GM21381 (cell line): ENCODE measurements around the gene CSF2.

Experiments used
- ATAC-seq: cut with Tn5 transposase; IDR thresholded peaks from one replicate; pipeline ENCODE4 v1.9.1; 2021; ENCODE audit warnings: mild to moderate bottlenecking, moderate library complexity; ENCODE audit not compliant: unreplicated experiment

CSF2 gene

DNA sequence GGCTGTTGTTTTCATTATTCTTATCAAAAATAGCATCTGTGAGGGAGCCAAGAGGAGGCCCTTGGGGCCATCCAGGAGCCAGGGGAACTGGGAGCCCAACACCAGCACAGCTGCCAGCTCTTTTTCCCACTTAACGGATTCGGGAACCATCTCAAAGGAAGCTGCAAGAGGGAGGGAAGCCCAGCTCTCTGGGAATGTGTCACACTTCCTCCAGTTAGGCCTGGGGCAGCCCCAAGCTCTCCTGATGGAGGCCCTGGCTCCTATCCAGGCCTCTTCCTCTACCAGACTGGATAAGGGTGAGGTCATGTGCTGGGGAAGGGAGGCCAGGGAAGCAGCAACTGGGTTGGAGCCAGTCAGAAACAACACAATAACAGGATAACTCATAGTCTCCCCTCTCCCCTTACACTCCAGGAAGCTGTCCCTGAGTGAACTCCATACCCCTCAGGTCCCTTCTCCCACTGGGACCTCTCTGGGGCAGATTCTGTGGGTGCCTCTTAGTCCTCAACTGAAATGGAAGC lies 12.7 kb downstream of the CSF2 start:
- ATAC-seq = no peak

DNA sequence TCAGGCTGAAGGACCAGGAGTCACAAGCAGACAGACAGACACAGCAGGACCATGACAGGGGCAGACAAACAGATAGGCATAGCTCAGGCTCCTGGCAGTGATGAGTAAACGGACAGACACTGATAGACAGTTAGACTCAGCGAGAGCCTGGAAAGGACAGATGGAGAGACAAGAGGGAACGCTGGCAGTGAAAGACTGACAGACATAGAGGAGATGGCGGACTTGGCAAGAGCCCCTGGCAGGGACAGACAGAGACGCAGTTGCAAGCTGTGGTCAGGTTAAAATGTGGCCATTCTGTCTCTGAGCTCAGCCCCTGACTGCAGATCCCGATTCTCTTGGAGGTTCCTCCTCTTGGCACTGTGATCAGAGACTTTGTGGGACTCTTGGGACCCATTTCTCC lies 13.6 kb downstream of the CSF2 start:
- ATAC-seq = no peak

DNA sequence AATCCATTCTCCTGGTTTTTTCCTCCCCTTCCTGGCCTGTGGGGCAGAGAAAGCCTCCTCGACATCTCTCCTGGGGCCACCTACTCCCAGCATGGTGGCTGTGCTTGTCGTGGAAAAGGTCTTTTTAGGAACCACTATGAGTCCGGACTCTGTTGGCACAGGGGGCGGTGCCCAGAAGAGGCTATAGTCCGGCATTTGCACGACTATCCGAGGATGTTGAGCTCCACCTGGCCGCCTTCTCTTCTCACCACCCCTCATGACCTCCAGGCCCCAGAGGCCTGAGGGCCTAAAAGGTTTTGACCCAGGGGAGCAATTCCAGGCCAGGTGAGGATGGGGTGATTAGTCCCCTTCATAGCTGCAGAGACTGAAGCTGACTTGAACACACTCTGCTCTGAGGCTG lies 14.1 kb downstream of the CSF2 start:
- ATAC-seq = no peak

DNA sequence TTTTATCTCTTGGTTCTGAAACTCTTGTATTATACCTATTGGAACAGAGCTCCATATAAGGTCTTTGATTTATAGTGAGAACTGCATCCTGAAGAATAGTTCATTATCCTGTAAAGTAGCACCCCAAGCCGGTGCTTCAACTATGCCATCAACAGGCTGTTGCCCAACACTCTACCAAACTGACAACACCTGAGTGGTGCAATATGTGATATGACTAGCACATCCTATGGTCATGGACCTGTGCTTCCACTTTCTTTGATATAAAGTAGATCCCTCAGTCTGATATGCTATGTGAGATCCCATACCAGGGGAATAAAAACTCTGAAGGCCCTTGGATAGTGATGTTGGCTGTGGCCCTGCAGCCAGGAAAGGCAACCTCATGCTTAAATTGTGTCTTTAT lies 15.8 kb downstream of the CSF2 start:
- no peak for ATAC-seq

DNA sequence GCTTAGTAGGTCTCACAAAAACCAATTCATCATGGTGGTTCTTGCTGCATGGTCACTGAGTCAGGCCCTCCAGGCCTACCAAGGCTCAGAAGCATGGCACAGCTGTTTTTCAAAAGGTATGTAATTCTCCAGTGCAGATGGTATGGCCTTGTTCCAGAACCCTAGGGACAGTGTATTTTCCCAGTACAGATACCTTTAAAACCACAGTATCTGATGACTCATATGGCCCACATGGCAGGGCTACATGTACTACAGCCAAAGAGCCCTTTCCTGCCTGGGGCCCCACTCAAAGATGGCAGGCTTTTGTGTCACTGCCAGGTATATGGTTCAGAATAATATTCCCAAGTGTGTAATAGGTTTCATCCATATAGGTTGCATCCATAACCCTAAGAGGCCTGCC lies 16.5 kb downstream of the CSF2 start:
- ATAC-seq = no peak

DNA sequence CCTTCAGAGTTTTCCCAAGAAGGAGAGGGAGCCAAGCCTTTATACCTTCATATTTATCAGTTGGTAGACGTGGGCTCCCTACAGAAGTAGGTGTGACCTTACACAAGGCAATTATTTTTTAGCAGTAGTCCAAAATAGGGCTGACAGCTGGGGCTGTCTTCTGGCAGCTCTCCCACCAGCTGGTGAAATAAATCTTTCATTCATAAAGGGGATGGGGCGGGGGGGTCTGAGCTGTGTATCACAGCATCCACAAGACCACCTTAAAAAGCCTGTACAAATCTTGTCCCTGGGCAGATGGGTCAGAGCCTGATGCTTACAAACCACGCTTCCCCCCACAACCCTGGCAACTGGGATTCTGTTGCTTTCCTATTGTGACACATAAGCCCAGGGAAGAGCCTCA lies 19.7 kb downstream of the CSF2 start:
- no peak for ATAC-seq

DNA sequence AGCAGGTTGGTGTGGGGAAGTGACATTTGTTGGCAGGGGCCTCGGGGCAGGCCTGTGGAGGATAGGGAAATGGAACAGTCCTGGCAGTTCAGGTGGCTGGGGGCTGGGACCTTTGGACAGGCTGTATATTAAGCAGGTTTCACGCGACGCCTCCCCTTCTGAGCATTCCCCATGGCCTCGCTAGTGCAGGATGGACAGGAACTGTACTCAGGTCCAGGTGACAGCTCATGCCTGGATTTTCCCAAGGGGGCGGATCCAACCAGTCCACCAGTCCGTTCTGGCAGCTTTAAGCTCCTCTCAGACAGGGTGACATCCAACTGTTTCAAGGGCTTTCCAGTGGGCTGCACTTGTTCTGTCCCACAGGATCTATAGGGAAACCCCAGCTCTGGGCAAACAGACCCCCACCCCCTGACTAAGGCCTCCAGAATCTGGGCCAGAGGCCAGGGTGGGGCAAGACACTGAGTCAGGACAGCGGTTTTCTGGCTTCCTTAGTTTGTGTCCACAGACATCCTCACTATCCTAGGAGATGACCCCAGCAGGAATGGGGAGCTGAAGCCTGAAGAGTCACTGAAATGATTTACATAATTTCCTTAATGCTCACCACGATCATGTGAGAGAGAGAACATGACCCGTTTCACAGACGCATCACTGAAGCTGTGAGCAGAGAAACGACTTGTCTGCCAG lies 20.9 kb downstream of the CSF2 start:
- ATAC-seq = no peak

DNA sequence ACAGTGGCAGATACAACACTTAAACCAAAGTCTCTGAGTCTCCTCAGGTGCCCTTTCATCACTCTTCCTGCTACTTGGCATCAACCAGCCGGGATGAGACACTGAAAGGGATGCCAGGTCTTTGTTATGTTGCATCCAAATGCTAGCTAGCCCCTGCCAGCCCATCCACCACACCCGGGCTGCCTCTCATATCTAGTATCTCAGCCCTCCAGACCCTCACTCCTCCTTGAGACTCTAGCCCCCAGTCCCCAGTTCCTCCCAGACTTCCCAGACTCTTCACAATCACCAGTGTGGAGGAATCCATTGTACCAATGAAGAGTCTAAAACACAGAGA lies 21.5 kb downstream of the CSF2 start:
- ATAC-seq = no peak

DNA sequence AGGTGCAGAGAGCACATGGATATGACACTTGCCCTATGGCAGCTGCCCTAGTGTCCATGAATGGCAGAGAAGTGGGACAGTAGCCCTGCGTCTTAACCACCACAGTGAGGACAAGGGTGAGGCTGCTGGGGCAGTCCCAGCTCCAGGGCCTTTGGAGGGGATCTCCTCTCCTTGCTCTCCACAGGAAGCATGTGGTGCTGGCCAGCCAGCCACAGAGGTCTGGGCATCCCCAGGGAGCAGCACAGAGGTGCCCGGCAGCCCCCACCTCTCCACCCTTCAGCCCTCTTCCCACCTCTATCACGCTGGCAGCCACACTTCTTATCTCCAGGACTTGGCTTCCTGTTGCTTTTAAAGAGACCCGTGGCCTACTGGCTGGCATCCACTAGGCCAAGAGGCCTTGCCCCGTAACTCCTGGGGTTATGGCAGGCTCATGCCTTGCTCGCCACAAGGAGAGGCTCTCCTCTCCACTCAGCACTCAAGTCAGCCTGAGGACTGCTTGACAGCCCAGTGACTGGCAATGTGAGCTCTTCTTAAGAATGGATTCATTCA lies 21.9 kb downstream of the CSF2 start:
- no peak for ATAC-seq

DNA sequence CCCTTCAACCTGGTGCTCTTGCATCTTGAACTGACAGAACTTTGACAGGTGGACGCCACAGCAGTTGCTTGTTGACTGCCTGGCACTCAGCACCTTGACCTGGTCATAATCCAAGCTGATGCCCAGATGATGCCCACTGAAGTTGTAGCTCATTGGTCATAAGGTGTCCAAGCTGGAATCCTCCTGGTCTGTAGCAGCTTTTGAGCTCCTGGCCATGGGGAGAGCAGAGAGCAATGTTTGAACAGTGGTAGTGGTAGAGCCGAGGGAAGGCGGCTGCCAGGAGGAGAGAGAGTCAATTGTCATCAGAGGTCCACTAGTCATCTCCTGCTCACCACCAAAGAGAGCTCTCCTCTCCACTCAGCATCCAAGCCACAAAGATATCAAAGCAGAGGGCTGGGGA lies 23.3 kb downstream of the CSF2 start:
- no peak for ATAC-seq

DNA sequence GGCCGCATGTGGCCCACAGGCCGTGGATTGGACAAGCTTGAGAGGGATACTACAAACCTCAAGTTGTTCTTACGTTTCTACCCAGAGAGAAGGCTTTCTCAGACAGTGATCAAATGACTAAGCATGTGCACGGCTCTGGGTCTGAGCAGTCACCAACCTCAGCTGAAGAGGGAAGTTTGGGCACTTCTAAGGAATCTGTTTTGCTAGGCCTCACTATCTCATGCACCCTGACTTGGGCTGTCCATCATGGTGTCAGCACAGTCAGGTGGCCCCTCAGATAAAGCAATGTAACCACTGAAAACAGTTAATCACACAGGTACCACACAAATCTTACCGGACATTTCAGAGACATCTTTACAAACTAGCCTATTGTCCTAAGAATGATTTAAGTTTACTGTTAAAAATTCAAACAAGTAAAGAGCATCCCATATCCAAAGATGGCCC lies 24.6 kb downstream of the CSF2 start:
- ATAC-seq = no peak

DNA sequence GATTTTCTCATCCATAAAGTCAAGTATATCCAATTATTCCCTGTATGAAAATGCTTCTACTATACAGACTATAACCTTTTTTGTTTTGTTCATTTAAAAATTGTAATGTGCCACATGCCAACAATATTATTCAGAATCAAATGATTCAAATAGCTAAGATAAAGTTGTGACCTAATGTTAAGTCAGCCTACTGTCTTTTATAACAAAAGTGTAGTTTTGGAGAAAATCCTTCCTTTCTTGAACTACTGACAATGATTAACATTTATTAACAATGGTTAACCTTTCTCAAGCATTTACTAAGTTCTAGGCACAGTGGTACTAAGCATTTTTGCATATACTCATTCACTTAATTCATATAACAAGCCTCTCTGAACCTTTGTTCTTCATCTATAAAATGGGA lies 25.0 kb downstream of the CSF2 start:
- no peak for ATAC-seq

DNA sequence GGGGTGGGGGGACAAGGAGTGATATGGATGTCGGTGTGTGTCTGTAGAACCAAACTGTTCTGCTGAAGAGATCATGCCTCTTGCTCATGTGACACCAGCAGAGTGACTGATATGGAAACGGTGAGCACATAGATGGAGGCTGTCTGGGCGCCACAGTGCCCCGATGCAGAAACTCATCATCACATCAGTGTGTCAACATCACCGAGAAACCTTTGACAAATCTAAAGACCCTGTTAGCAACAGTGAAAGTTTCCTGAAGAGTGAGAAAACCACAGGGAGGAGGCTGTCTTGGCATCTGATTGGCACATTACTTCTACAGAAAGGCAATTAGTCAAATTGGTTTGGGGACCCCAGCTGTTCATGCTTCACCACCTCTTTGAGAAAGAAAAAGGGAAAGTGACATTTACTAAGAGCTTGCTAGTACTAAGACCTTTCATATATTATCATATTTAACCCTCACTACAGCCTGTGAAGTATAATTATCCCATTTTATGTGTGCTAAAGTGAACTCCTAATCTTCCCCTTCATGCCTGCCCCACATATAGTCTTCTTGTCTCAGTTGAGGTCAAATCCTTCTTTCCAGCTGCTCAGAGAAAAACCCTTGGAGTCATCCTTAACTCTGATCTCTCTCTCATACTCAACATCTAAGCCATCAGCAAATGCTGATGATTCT lies 25.6 kb downstream of the CSF2 start:
- ATAC-seq = peak; percentile 46

DNA sequence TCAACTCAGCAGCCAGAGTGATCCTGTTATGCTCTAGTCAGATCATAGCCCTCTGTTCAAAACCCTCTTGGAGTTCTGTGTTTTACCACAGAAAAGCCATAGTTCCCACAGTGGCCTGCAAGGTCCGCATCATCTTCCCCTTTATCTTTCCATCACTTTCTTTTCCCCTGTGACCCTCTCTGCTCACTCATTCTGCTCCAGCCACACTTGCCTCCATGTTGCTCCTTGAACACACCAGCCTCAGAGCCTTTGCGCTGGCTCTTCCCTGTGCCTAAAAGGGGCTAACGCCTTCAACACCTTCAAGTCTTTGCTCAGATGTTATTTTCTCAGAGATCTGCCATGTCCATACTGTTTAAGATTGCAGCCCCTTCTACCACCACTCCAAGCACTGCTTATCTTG lies 26.3 kb downstream of the CSF2 start:
- ATAC-seq = no peak

DNA sequence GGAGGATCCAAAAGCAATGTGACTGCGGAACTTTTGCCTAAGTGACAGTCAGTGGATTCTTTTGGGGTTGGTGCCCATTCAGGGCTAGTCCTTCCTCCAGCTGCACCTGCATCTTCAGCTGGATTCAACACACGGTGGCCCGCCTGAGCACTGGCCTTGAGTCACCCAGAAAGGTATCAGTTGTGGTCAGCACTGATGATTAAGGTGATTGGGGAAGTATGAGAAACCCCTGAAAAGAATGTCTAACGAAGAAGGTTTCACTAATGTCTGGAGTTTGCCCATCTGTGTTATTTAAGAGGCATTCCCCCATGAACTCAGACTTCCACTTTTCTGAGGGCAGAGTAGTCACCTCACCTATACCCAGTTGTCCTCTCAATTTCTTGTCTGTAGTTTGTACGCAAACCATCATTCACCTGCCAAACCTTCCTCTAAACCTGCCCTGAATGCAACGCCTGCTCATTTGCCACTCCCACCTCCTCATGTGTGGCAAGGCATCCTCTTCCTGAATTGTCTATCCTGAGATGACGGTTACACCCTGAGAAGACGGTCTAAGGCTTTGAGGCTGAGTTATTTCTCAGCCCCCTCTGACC lies 27.2 kb downstream of the CSF2 start:
- ATAC-seq = peak; percentile 32

DNA sequence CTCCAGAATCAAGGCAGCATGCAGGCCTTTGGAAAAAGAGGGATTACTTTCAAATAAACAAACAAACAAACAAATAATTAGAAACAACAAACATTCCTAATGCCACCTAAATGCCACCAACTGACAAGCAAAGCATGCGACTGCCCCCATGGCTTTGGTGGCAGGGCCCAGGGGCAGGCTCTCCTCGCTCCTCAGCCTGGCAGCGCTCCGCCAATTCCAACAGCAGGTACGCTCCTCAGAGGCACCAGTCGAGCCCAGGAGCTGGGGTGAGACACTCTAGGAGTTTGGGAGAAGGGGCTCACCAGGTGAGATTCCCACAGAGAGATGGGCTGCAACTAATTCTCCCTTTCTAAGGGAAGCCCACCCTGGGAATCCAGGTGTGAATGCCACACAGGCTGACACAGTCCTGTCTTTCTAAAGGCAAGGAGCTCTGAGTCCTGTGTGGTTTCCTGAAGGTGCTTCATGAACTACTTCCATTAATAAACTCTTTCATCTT lies 27.8 kb downstream of the CSF2 start:
- no peak for ATAC-seq

DNA sequence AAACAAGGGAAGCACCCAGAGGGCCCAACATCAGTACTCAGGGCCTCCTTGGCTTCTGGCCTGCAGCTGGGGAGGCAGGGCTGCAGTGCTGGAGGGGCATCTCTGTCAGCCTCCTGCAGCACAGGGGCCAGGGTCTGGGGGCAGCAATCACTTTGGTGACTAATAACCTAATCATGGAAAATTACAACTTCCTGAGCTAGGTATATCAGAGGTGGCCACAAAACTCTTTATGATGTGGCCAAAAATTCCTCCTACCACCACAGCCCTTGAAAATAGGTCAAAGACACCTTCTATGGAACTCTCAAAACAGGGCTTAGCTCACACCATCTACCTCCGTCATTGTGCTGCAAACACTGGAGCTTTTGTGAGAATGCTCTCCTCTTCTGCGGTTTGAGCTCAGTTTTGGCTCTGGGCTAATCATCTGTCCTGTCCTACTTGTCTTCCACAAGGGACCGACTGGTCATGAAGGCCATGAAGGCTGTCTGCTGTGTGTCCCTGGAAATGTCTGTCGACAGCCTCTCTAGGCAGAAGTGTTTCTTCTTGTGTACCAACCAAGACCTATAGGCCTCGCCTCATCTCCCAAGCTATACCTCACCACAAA lies 28.6 kb downstream of the CSF2 start:
- ATAC-seq = no peak

DNA sequence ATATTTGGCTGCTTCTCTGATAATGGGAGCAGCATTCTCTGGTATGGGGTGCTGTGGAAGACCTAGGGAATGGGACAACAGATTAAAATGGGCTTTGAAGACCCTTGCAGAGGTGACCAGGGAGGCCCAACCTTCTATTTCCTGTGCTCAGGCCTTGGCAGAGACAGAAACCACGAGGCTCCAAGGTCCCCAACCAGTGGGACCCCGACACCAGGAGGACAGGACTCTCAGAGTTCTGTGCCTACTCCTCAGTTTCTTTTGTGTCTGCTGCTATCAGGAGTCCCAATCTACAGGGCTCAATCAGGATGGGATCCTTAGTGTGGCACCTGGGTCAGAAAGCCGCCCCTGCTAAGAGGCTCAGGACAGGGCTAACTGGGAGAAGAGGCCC lies 29.3 kb downstream of the CSF2 start:
- ATAC-seq = no peak

DNA sequence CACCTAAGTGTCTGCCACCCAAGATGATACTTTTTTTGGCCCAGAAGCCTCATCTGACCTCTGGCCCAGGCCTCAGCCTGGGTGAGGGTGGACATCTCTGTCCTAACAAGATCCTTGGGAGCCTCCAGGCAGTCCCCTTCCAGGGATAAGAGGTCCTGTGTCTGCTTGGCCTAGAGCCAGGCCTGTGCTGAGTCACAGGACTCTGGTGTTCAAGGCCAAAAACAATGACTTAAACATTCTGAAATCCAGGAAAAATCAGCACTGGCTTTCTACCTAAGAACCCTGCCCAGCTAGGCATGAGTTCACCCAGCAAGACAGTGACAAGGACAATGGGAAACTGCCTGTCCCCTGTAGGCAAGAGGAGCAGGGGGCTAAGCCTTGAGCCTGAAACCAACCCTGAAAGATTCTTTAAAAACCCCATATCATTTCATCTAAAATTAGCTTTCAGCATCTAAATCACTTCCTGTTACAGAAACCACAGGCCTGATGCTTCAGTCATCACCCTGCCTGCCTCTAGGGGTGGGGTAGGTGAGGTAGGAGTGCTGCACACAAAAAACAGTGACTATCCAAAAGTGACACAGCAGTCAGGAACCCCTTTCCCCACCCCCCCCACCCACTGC lies 29.9 kb downstream of the CSF2 start:
- ATAC-seq = peak; percentile 63

DNA sequence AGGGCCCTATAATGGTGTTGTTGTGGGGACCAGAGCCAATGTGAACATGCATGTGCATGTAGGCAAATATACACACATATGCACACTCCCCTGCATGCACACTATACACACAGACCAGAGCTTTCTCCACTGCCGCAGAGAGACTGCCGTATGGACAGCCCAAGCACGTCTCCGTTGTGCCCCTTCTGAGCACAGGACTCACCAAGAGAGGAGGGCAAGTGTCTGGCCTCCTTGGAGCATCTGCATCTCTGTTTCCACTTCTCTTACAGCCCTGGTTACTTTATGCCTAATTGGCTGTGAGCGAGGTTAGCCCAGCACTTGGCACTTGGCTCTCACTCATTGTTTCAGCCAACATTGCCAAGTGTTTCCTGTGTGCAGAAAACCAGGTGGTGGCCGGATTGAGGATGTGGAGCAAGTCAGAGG lies 30.4 kb downstream of the CSF2 start:
- ATAC-seq = peak; percentile 17

DNA sequence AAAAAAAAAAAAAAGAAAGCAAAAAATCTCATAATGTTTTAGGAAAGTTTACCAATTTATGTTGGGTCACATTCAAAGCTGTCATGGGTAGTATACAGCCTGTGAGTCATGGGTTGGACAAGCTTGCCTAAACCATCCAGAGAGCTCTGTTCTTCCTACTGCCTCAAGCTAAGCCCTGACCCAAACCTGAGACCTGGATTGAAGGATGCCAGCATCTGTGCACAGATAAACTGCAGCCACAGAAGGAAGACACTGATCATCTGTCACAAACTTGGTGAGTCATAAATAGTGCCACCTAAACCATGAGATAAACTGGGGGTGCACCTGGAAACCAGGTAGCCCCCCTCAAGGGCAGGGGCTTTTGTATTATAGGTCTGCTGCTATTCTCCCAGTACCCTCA lies 31.0 kb downstream of the CSF2 start:
- no peak for ATAC-seq
